Measurements from ENCODE around the gene ZNF135.

The ZNF135 gene

DNA sequence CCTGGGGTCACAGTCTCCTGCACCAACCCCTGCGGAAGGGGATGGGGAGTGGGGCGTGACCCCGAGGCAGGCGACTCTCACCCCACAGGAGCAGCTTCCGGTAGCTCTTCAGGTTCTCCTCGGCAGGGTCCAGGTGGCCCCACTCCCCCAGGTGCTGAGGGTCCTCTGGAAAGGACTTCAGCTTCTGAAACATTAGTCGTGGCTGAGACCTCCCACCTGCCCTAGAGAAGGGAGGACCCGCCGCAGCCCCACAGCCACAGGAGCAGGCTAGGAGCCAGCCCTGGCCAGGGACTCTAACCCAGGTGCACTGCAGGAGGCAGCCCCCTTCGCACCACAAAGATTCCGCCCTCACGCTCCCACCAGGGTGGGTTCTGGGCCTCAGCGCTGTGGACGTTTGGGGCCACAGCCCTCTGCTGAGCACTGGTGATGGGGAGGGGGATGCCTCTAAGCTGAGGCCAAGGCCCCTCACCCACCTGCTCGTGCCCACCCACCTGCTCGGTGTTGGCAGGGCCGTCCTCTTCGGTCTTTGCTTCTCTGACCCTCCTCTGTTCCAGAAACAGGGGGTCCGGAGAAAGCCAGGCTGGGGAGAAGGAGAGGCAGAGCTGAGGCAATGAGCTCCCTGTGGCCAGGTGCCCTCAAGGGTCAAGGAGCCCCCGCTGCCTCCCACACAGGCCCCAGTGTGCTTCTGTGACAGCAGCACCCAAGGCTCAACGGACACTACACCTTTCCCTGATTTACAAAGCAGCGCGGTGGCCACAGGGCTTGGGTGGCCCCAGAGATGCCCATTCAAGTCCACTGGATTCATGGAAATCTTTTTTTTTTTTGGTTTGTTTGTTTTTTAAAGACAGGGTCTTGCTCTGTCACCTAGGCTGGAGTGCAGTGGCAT is 28.0 kb downstream of the ZNF135 start:
- no peaks in the 10 kb centered on the region for H3K4me1 Mint-ChIP-seq

DNA sequence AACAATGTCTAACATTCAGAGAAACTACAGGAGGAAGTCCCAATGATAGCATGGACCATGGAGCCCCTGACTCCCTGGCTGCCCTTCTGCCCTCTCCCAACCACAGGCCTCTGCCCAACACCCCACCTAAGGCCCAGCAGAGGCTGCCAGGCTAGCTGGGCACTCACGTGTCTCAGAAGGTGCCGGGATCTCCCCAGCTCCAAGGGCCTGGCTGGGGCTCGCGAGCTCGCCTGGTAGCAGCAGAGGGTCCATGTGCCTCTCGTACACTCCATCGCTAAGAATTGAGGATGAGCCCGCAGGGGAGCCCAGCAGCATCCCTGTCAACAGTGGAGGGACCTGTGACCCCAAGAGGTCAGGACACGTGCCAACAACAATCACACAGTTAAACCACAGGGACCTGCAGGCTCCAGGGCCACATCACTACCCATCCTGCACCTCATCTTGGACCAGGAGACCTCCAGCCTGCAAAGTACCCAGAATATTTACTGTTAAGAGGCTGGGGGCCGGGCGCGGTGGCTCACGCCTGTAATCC is 29.5 kb downstream of the ZNF135 start:
- no peak for ATAC-seq (replicated peaks; ENCODE audit: extremely low read depth, poor library complexity, severe bottlenecking)
- Mint-ChIP-seq H3K9me3 (peaks cover 4% of the 10 kb centered on the region), H3K4me3 (no peak overlapping the region), H3K27me3 (no peaks in the 10 kb centered on the region), H3K27ac (ENCODE audit: low read depth) (no peak overlapping the region), H3K4me1 (no peaks in the 10 kb centered on the region), H3K36me3 (ENCODE audit: insufficient read depth) (peaks cover 2% of the 10 kb centered on the region)
- no peak for DNase-seq (ENCODE audit: low spot score in 2 of 2)

More for the DNA sequence above, 28.0 kb downstream of the ZNF135 start:
- DNase-seq (ENCODE audit: low spot score in 2 of 2), result no peak
- no peak for ATAC-seq (replicated peaks; ENCODE audit: extremely low read depth, poor library complexity, severe bottlenecking)
- H3K9me3 Mint-ChIP-seq, result no peaks in the 10 kb centered on the region
- peaks cover 2% of the 10 kb centered on the region for H3K36me3 Mint-ChIP-seq (ENCODE audit: insufficient read depth)
- H3K4me3 Mint-ChIP-seq, result no peak overlapping the region
- H3K27ac Mint-ChIP-seq (ENCODE audit: low read depth), result no peak overlapping the region
- no peaks in the 10 kb centered on the region for H3K27me3 Mint-ChIP-seq

DNA sequence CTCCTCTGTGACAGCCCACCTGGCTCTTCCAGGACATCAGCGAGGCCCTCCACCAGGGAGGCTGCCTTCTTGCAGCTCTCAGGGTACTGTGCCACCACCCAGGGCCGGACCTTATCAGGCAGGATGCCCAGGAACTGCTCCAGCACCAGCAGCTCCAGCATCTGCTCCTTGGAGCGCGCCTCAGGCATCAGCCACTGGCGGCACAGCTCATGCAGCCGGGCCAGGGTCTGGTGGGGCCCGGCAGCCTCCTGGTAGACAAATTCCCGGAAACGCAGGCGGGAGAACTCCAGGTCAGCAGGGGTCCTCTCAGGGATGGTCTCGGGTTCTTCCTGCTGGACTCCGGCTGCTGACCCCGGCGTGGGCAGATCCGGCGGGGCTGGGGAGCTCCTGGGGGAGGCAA is 30.8 kb downstream of the ZNF135 start:
- H3K27me3 Mint-ChIP-seq, result no peaks in the 10 kb centered on the region
- no peak overlapping the region for H3K27ac Mint-ChIP-seq (ENCODE audit: low read depth)
- DNase-seq (ENCODE audit: low spot score in 2 of 2) (no peak), ATAC-seq (replicated peaks; ENCODE audit: extremely low read depth, poor library complexity, severe bottlenecking) (no peak)
- peaks cover 2% of the 10 kb centered on the region for H3K36me3 Mint-ChIP-seq (ENCODE audit: insufficient read depth)
- H3K4me1 Mint-ChIP-seq, result no peaks in the 10 kb centered on the region
- peaks cover 6% of the 10 kb centered on the region for H3K9me3 Mint-ChIP-seq
- H3K4me3 Mint-ChIP-seq, result no peak overlapping the region

DNA sequence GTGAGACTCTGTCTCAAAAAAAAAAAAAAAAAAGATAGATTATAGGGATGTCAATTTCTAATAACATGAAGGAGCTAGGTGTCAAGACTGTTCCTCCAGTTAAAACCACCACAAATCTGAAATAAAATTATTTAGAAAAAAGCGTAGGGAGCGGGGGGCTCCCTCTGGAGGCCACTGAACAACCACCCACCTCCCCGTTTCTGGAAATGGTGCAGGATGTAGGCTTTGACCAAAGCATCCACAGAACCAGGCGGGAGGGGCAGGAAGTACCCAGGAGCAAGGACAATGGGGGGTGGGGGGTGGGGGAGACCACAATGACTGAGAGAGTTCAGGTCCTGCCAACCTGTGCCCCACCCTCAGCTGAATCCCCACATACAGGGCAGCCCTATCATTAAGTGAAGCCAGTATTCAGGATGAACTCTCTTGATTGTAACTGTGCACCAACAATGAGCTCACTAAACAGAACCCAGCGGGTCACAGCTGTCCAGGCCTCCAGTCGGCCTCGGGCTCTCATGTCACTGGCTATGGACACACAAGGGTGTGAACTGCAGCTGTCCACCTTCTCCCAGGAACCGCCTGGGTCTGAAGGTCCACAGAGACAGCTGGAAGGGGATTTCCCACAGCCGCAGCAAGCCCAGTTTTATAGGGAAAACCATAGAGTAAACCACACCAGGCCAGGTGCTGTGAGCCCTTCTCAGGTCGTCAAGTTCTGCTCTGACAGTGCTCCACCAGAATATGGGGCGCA is 32.3 kb downstream of the ZNF135 start:
- Mint-ChIP-seq H3K4me1 (no peaks in the 10 kb centered on the region), H3K4me3 (no peak overlapping the region), H3K27ac (ENCODE audit: low read depth) (no peak overlapping the region), H3K27me3 (no peaks in the 10 kb centered on the region), H3K36me3 (ENCODE audit: insufficient read depth) (peaks cover 4% of the 10 kb centered on the region), H3K9me3 (peaks cover 6% of the 10 kb centered on the region)
- ATAC-seq (replicated peaks; ENCODE audit: extremely low read depth, poor library complexity, severe bottlenecking) (no peak), DNase-seq (ENCODE audit: low spot score in 2 of 2) (no peak)

DNA sequence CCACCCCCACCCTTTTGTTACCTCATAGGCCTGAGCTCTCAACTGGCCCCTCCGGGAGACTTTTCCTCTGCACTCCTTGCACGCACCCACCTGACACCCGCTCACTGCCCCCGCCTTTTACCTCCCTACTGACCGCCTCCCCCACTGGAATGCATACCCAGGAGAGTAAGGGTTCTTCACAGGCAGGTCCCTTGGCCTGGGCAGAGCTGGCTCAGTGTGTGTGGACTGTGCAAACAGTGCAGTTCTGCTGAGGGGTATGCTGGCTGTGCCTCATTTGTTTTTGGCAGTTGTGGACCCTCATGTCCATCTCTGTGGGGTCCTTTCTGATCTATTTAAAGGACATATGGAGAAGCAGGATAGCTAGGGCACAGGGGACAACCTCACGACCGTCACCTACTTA is 34.0 kb downstream of the ZNF135 start:
- Mint-ChIP-seq H3K4me3 (no peak overlapping the region), H3K27me3 (no peaks in the 10 kb centered on the region), H3K9me3 (peaks cover 11% of the 10 kb centered on the region), H3K27ac (ENCODE audit: low read depth) (no peak overlapping the region), H3K4me1 (peaks cover 1% of the 10 kb centered on the region), H3K36me3 (ENCODE audit: insufficient read depth) (peaks cover 17% of the 10 kb centered on the region)
- no peak for DNase-seq (ENCODE audit: low spot score in 2 of 2)
- ATAC-seq (replicated peaks; ENCODE audit: extremely low read depth, poor library complexity, severe bottlenecking), result no peak

DNA sequence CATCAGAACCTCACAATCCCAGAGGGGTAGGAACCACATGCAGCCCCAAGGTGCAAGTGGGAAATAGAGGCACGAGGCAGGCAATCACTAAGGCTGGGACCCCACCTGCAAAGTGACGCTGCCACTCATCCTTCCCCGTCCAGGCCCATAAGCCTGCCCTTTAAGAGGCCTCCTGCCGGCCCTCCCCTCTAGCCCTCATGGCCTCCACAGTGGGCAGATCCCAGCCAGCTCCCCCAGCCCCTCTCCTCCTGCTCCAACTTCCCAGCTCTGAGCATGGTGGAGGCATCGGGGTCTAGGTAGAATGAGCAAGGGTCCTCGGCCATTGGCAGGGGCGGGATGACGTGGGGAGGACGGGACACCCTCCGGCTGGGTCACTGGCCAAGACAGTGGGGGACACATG is 36.2 kb downstream of the ZNF135 start:
- DNase-seq (ENCODE audit: low spot score in 2 of 2) (no peak), ATAC-seq (replicated peaks; ENCODE audit: extremely low read depth, poor library complexity, severe bottlenecking) (no peak)
- no peak overlapping the region for H3K4me3 Mint-ChIP-seq
- peak overlapping the region; percentile 100 for H3K27ac Mint-ChIP-seq (ENCODE audit: low read depth)
- peaks cover 8% of the 10 kb centered on the region for H3K4me1 Mint-ChIP-seq
- peaks cover 17% of the 10 kb centered on the region for H3K9me3 Mint-ChIP-seq
- peaks cover 22% of the 10 kb centered on the region for H3K36me3 Mint-ChIP-seq (ENCODE audit: insufficient read depth)
- no peaks in the 10 kb centered on the region for H3K27me3 Mint-ChIP-seq

DNA sequence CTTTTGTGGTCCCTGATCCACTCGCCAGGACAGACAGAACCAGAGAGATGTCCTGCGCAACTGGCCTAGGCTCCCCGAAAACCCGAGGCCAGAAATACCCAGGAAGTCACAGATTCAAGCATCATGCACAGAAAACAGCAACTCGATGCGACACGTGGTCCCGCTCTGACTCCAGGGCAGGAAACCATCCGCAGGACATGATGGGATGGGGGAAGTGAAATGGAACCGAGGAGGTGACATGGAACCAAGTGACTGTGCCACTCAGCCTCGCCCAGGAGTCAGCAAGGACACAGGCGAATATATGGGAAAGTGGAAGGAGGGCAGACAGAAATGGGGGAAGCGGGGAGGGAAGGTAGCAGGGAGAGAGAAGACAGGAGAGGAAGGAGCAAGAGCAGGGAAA is 37.8 kb downstream of the ZNF135 start:
- DNase-seq (ENCODE audit: low spot score in 2 of 2) (no peak), ATAC-seq (replicated peaks; ENCODE audit: extremely low read depth, poor library complexity, severe bottlenecking) (no peak)
- Mint-ChIP-seq H3K9me3 (peaks cover 17% of the 10 kb centered on the region), H3K27me3 (no peaks in the 10 kb centered on the region), H3K4me3 (peak overlapping the region; percentile 84), H3K4me1 (peaks cover 8% of the 10 kb centered on the region), H3K27ac (ENCODE audit: low read depth) (peak overlapping the region; percentile 100), H3K36me3 (ENCODE audit: insufficient read depth) (peaks cover 24% of the 10 kb centered on the region)

DNA sequence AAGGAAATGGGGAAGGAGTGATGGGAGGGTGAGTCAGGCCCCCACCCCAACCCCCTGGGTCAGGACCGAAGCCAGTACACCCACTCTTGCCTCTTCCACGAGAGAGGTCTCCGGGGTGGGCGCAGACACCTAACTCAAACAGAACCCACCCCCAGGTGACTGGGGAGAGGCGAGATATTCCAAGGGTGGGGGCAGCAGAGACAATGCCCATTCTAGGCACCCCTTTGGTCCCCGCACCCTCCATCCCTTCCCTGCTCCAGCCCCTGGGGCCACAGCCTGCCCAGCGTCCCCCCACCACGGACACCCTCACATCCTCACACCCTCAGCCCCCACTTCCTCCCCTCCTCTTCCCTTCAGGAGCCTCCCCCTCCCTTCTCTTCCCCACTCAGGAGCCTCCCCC is 38.3 kb downstream of the ZNF135 start:
- peak overlapping the region; percentile 100 for H3K27ac Mint-ChIP-seq (ENCODE audit: low read depth)
- H3K36me3 Mint-ChIP-seq (ENCODE audit: insufficient read depth), result peaks cover 24% of the 10 kb centered on the region
- no peak for DNase-seq (ENCODE audit: low spot score in 2 of 2)

DNA sequence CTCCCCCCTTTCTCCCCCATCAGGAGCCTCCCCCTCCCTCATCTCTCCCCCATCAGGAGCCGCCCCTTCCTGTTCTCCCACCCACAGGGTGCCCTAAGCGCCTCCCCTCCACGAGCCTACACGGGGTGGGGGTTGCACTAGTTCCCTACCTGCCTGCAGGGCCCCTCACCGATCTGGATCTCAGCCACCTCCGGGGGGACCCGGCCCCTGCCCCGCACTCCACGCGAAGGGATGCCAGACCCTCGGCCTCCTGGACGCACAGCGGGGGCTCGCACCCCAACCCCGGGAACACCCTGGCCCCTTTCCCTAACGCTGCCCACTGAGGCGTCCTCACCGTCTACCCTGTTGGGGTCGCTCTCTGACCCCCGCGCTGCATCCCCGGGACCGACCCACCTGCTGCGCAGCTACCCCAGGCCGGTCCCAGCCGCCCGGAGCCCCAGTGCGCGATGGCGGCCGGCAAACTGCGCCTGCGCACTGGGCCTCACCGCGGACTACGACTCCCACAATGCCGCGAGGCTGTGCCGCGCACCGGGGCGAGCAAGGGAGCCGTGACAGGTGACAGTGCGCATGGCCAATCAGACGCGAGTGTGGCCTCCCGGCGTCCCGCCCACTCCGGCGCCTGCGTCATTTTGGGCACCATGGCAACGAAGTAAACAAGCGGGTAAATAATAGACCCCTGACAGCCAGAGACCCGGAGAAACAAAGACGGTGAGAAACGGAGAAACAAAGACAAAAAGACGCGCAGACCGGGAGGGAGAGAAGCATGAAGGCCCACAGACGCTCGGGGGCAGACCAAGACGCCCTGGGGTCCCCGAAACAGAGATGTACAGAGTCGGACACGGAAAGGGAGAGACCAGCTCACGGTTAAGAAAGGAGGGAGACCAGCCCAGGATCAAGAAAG is 38.9 kb downstream of the ZNF135 start, which contains the start of gene ZSCAN18:
Gene ZSCAN18 (minus strand): TSS at position 451 of the 901 bp plus-strand sequence. CDS start 7,964 bp downstream, outside the sequence.
- H3K36me3 Mint-ChIP-seq (ENCODE audit: insufficient read depth), result peaks cover 24% of the 10 kb centered on the region
- H3K4me3 Mint-ChIP-seq, result peak within 1 kb of the TSS; percentile 84
- peak; percentile 91 to 98 for DNase-seq (ENCODE audit: low spot score in 2 of 2)
- peak within 1 kb of the TSS; percentile 100 for H3K27ac Mint-ChIP-seq (ENCODE audit: low read depth)
- no peaks in the 10 kb centered on the region for H3K27me3 Mint-ChIP-seq
- H3K4me1 Mint-ChIP-seq, result peaks cover 8% of the 10 kb centered on the region
- peak; percentile 89 for ATAC-seq (replicated peaks; ENCODE audit: extremely low read depth, poor library complexity, severe bottlenecking)
- H3K9me3 Mint-ChIP-seq, result peaks cover 17% of the 10 kb centered on the region

More for the DNA sequence above, 38.3 kb downstream of the ZNF135 start:
- Mint-ChIP-seq H3K27me3 (no peaks in the 10 kb centered on the region), H3K9me3 (peaks cover 17% of the 10 kb centered on the region), H3K4me3 (peak overlapping the region; percentile 84), H3K4me1 (peaks cover 8% of the 10 kb centered on the region)
- no peak for ATAC-seq (replicated peaks; ENCODE audit: extremely low read depth, poor library complexity, severe bottlenecking)

DNA sequence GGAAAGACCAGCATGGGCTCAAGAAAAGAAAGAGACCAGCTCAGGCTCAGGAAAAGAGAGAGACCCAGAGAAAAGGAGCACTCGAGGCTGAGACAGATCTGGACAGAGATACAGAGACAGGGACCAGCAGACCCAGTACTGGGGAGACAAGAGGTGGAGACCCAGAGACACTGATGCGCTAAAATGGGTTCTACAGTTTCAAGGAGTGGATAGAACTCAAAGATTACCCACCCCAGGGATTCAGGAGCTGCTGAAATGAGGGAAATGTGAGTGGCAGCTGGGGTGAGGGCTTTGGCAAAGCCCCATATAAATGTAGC is 39.6 kb downstream of the ZNF135 start:
- H3K4me1 Mint-ChIP-seq, result peaks cover 8% of the 10 kb centered on the region
- peaks cover 18% of the 10 kb centered on the region for H3K9me3 Mint-ChIP-seq
- no peaks in the 10 kb centered on the region for H3K27me3 Mint-ChIP-seq
- H3K36me3 Mint-ChIP-seq (ENCODE audit: insufficient read depth), result peaks cover 24% of the 10 kb centered on the region
- peak overlapping the region; percentile 84 for H3K4me3 Mint-ChIP-seq
- DNase-seq (ENCODE audit: low spot score in 2 of 2) (no peak), ATAC-seq (replicated peaks; ENCODE audit: extremely low read depth, poor library complexity, severe bottlenecking) (no peak)
- peak overlapping the region; percentile 100 for H3K27ac Mint-ChIP-seq (ENCODE audit: low read depth)

DNA sequence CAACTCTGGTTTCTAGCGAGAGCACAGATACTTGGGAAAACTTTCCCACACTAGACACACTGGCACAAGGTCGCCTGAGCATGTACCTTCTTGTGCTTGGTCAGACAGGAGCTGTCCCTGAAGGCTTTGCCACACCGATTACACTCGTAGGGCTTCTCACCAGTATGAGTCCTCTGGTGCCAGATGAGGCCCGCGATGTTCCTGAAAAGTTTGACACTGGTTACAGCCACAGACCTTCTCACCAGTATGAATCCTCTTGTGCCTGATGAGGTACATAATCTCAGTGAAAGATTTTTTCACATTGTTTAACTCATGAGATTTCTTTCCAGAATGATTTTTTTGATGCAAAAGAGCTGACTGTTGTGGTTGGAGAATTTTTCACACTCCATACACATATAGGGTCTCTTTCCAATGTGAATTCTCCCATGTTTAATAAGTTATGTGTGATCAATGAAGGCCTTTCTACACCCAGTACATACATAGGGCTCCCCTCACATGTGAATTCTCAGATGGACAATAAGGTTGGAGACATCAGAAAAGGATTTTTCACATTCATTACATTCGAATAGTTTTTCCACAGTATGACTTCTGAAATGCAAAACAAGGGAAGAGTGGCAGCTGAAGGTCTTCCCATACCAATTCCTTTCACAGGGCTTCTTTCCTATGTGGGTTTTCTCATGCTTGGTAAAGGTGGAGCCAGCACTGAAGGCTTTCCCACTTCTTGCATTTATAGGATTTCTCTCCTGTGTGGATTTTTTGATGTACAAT is 48.9 kb downstream of the ZNF135 start:
- no peaks in the 10 kb centered on the region for H3K4me1 Mint-ChIP-seq

DNA sequence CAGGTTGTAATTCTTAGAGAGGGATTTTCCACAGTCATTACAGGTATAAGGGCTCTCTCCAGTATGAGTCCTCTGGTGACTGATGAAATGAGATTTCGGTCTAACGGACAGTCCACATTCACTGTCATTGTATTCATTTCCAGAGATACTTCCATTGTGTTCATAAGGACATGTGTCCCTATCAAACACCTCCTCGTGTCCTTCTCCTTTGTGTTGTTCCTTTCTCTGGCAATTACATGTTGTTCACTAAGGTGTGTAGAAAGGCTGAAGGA is 49.4 kb downstream of the ZNF135 start:
- H3K27me3 Mint-ChIP-seq, result no peaks in the 10 kb centered on the region
- H3K36me3 Mint-ChIP-seq (ENCODE audit: insufficient read depth), result peaks cover 3% of the 10 kb centered on the region
- DNase-seq (ENCODE audit: low spot score in 2 of 2) (no peak), ATAC-seq (replicated peaks; ENCODE audit: extremely low read depth, poor library complexity, severe bottlenecking) (no peak)
- no peak overlapping the region for H3K4me3 Mint-ChIP-seq
- no peaks in the 10 kb centered on the region for H3K4me1 Mint-ChIP-seq
- peaks cover 12% of the 10 kb centered on the region for H3K9me3 Mint-ChIP-seq
- no peak overlapping the region for H3K27ac Mint-ChIP-seq (ENCODE audit: low read depth)

More for the DNA sequence above, 48.9 kb downstream of the ZNF135 start:
- Mint-ChIP-seq H3K27ac (ENCODE audit: low read depth) (no peak overlapping the region), H3K36me3 (ENCODE audit: insufficient read depth) (peaks cover 3% of the 10 kb centered on the region), H3K9me3 (peaks cover 16% of the 10 kb centered on the region), H3K27me3 (no peaks in the 10 kb centered on the region), H3K4me3 (no peak overlapping the region)
- no peak for ATAC-seq (replicated peaks; ENCODE audit: extremely low read depth, poor library complexity, severe bottlenecking)
- DNase-seq (ENCODE audit: low spot score in 2 of 2), result no peak
